Kidney (tissue), 14 donors: ENCODE results near the gene CAMSAP2. TPM values are rescaled to one million over a fixed set of nuclear protein-coding genes. Genes with fewer than 3 reads are reported as not detected.

ENCODE experiments used
- DNase-seq, 5 donors: peaks; one replicate each; pipeline ENCODE4 v3.0.0-alpha.2; 2013 to 2020
- FAIRE-seq: peaks from 2 replicates; lab custom pipeline; 2012; peaks lifted over from hg19 to GRCh38; lab: Jason Lieb, UNC
- H3K27ac ChIP-seq, 2 donors: one replicate each; pipeline ENCODE4 v1.7.0; 2013; ENCODE audit warnings: low read depth in 2 of 2, low read length in 2 of 2, inconsistent platforms in 1 of 2
- H3K27me3 ChIP-seq: one replicate; pipeline ENCODE4 v1.7.1; 2013; ENCODE audit warnings: low read length, inconsistent platforms; ENCODE audit not compliant: control insufficient read depth, insufficient read depth
- H3K36me3 ChIP-seq, 3 donors: one replicate each; pipeline versions ENCODE4 v1.7.0 to v1.7.1; 2013; ENCODE audit warnings: low read length in 3 of 3, control low read depth in 1 of 3, inconsistent platforms in 1 of 3; ENCODE audit not compliant: insufficient read depth in 3 of 3, control insufficient read depth in 2 of 3
- H3K4me1 ChIP-seq, 3 donors: one replicate each; pipeline versions ENCODE4 v1.7.0 to v1.7.1; 2013; ENCODE audit warnings: low read length in 3 of 3, inconsistent platforms in 1 of 3, low read depth in 1 of 3; ENCODE audit not compliant: control insufficient read depth in 2 of 3, insufficient read depth in 2 of 3
- H3K4me3 ChIP-seq, 3 donors: one replicate each; pipeline versions ENCODE4 v1.7.0 to v1.8.1; 2013; ENCODE audit warnings: low read length in 3 of 3, control low read depth in 1 of 3, inconsistent platforms in 1 of 3
- H3K9ac ChIP-seq, 3 donors: one replicate each; pipeline versions ENCODE4 v1.7.0 to v1.7.1; 2013; ENCODE audit warnings: low read length in 3 of 3, control low read depth in 1 of 3, inconsistent platforms in 1 of 3
- H3K9me3 ChIP-seq, 3 donors: one replicate each; pipeline versions ENCODE4 v1.7.0 to v1.7.1; 2013; ENCODE audit warnings: low read length in 3 of 3, control low read depth in 1 of 3, inconsistent platforms in 1 of 3; ENCODE audit not compliant: control insufficient read depth in 2 of 3, insufficient read depth in 1 of 3
- intact Hi-C: fragments of 100-400 bp; cut with DNase I; formaldehyde crosslinking; loops from one replicate; pipeline ENCODE4 v1.11.1; 2022
- polyA plus RNA-seq: library from polyadenylated mRNA; stranded (reverse); fragments of 350-450 nt; fragmentation: Illumina TruSeq; extraction: RNeasy Lipid Tissue Mini Kit (QIAGEN cat#74804); gene quantifications from one replicate; pipeline ENCODE4 v1.2.3, GENCODE V29; 2014; ENCODE audit warnings: low read depth, low replicate concordance; ENCODE audit not compliant: insufficient read depth
- total RNA-seq: library from RNA; stranded (reverse); fragmentation: NEBNext Ultra II Directional; extraction: Animal tissue kit (Norgen Biotek cat#: 25700); gene quantifications from one replicate; pipeline ENCODE4 v1.2.1, GENCODE V29; 2021
- TF ChIP-seq, protein P1 (sequence below): IDR thresholded peaks from 3 replicates; pipeline ENCODE4 v1.5.1; 2012; ENCODE audit warnings: mild to moderate bottlenecking, moderate library complexity, borderline replicate concordance; ENCODE audit not compliant: insufficient read depth; ENCODE audit errors: extremely low read depth
- donor health status: control.
- donor health status: control.
- donor health status: control.
- donor health status: control.
- donor health status: control.
- donor health status: DM: yes; HTN: yes; CAD: no.
- donor health status: Normal renal cell carcinoma (clear cell type).

Gene CAMSAP2
- total and polyA plus RNA-seq, 2 donors from 2014 or later, result 7.5 to 30.3 TPM

DNA sequence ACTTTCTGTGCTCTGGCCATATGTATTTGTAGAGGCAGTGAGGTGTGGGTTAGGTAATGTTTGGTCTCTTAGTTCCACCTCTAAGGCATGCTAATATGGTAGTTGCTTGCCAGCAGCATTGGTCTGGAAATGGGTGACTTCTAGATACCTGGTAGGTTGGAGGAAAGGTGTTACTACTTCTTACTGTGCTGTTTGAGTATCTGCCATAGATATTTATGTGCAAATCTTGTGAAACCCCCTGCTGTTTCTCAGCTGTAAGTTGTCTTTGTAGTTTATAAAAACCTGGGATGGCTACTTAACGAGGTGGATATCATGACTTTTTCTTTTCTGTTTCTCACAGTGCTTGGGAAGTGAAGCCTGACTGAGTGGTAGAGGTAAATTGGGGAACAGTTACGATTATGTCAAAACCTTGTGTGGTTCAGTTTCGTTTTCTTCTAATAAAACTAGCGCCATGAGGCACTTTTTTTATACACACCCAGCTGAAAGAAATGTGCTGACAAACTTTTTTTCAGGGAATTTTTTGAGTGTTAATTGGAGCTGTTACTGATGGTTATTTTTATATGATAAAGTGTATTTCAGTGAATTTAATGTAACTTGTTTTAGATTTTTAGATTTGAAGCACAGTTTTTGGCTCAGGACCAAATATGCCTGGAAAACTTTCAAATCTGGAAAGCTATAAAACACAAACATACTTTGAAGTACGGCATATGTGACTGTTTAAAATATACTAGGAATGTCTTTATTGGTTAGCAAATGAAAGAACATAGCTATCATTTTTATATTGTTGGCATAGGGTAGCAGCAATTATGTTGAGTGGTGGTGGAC, 42.1 kb downstream of the CAMSAP2 start:
- H3K36me3 ChIP-seq, result peaks cover 0 to 7% (median 0%) of the 10 kb centered on the region in 3 donors
- H3K4me3 ChIP-seq, result peak overlapping the region; percentile 27 to 52 (median 34)
- TF ChIP-seq, protein P1, sequence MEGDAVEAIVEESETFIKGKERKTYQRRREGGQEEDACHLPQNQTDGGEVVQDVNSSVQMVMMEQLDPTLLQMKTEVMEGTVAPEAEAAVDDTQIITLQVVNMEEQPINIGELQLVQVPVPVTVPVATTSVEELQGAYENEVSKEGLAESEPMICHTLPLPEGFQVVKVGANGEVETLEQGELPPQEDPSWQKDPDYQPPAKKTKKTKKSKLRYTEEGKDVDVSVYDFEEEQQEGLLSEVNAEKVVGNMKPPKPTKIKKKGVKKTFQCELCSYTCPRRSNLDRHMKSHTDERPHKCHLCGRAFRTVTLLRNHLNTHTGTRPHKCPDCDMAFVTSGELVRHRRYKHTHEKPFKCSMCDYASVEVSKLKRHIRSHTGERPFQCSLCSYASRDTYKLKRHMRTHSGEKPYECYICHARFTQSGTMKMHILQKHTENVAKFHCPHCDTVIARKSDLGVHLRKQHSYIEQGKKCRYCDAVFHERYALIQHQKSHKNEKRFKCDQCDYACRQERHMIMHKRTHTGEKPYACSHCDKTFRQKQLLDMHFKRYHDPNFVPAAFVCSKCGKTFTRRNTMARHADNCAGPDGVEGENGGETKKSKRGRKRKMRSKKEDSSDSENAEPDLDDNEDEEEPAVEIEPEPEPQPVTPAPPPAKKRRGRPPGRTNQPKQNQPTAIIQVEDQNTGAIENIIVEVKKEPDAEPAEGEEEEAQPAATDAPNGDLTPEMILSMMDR, result no peak
- H3K9me3 ChIP-seq, result peaks cover 0 to 4% (median 0%) of the 10 kb centered on the region in 3 donors
- intact Hi-C loops, result no loop called here
- H3K27ac ChIP-seq, result peak overlapping the region; percentile 10 to 30
- no peaks in the 10 kb centered on the region for H3K27me3 ChIP-seq
- FAIRE-seq, result peak; percentile 35
- peak in 2 of 5 donors; percentile 54 to 69 for DNase-seq
- H3K4me1 ChIP-seq, result peaks cover 2 to 9% (median 3%) of the 10 kb centered on the region in 3 donors
- no peak overlapping the region for H3K9ac ChIP-seq

DNA sequence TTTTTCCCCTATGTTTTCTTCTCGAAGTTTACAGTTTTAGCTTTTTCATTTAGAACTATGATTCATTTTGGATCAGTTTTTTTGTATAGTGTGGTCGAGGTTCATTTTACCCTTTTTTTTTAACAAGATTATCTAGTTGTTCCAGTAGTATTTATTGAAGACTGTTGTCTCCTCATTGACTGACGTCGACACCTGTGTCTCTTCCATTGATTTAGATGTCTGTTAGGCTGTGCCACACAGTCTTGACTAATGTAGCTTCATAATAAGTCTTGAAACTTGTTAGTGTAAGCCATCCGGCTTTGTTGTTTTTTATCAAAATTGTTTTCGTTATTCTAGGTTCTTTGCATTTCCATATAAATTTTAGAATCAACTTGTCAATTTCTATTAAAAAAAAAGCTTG, 45.2 kb downstream of the CAMSAP2 start:
- DNase-seq, result no peak
- Histone ChIP-seq H3K27me3 (no peaks in the 10 kb centered on the region), H3K9ac (no peak overlapping the region), H3K9me3 (peaks cover 0 to 7% (median 0%) of the 10 kb centered on the region in 3 donors), H3K4me1 (peaks cover 0 to 6% (median 2%) of the 10 kb centered on the region in 3 donors), H3K36me3 (peaks cover 0 to 7% (median 0%) of the 10 kb centered on the region in 3 donors), H3K27ac (no peak overlapping the region), H3K4me3 (no peak overlapping the region)
- no peak for FAIRE-seq
- intact Hi-C loops, result no loop called here
- TF ChIP-seq, protein P1, result no peak

DNA sequence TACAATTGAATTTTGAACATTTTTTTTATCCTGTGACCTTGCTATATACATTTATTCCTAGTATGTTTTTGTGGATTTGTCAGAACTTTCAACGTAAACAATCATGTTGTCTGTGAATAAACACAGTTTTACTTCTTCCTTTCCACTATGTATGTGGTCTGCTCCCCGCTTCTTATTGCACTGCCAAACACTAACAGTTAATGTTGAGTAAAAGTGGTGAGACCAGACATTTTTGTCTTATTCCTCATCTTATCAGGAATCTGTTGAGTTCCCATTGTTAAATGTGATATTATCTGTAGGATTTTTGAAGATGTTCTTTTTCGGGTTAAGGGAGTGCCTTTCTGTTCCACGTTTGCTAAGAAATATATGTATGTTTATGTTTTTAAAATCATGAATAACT, 45.9 kb downstream of the CAMSAP2 start:
- TF ChIP-seq, protein P1, result no peak
- H3K27ac ChIP-seq, result no peak overlapping the region
- H3K9ac ChIP-seq, result no peak overlapping the region
- H3K4me3 ChIP-seq, result no peak overlapping the region
- H3K36me3 ChIP-seq, result peaks cover 0 to 7% (median 0%) of the 10 kb centered on the region in 3 donors
- peaks cover 0 to 7% (median 0%) of the 10 kb centered on the region in 3 donors for H3K9me3 ChIP-seq
- intact Hi-C loops, result no loop called here
- no peak for DNase-seq
- H3K4me1 ChIP-seq, result peaks cover 0 to 6% (median 2%) of the 10 kb centered on the region in 3 donors
- no peak for FAIRE-seq
- no peaks in the 10 kb centered on the region for H3K27me3 ChIP-seq
